Measurements from ENCODE around the gene RDH16.

GRCh38 chr12:56948457-56948777, 9.0 kb downstream of the RDH16 start:
- TF ChIP-seq POLR2AphosphoS5 (IDR thresholded peaks at IDR 0.05; ENCODE audit: low read depth, low read length) (no peak), REST (IDR thresholded peaks at IDR 0.05; ENCODE audit: insufficient read depth in 1 of 2, low read depth in 2 of 2, low read length in 1 of 2) (no peak), SIN3A (IDR thresholded peaks at IDR 0.05; ENCODE audit: borderline replicate concordance, insufficient read depth, low read depth, low read length) (no peak)
- TF ChIP-seq, protein P1, sequence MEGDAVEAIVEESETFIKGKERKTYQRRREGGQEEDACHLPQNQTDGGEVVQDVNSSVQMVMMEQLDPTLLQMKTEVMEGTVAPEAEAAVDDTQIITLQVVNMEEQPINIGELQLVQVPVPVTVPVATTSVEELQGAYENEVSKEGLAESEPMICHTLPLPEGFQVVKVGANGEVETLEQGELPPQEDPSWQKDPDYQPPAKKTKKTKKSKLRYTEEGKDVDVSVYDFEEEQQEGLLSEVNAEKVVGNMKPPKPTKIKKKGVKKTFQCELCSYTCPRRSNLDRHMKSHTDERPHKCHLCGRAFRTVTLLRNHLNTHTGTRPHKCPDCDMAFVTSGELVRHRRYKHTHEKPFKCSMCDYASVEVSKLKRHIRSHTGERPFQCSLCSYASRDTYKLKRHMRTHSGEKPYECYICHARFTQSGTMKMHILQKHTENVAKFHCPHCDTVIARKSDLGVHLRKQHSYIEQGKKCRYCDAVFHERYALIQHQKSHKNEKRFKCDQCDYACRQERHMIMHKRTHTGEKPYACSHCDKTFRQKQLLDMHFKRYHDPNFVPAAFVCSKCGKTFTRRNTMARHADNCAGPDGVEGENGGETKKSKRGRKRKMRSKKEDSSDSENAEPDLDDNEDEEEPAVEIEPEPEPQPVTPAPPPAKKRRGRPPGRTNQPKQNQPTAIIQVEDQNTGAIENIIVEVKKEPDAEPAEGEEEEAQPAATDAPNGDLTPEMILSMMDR (IDR thresholded peaks at IDR 0.05) = no peak

All from Panc1 (cell line).